H1 (cell line): ENCODE results near the gene RNF2. TPM values are rescaled to one million over a fixed set of nuclear protein-coding genes. Genes with fewer than 3 reads are reported as not detected.

ENCODE experiments used
- CBX5 ChIP-seq: fragments of 300-800, 300-1000 bp; sonication (generic); IDR thresholded peaks from 2 replicates; pipeline ENCODE4 v1.7.1; 2016; ENCODE audit warnings: antibody characterized with exemption, low read length, low read depth
- CTBP2 ChIP-seq: IDR thresholded peaks from 2 replicates; pipeline ENCODE4 v1.7.0; 2011; ENCODE audit warnings: borderline replicate concordance, mild to moderate bottlenecking, moderate library complexity, mixed read lengths, low read length; ENCODE audit not compliant: insufficient read depth, insufficient read length
- GTF2F1 ChIP-seq: IDR thresholded peaks from 2 replicates; pipeline ENCODE4 v1.6.1; 2012; ENCODE audit warnings: low read depth, low read length, improper control_type of control experiment, borderline replicate concordance
- SAP30 ChIP-seq: fragments of 300-600 bp; sonication (generic); IDR thresholded peaks from 2 replicates; pipeline ENCODE4 v1.7.1; 2012; ENCODE audit warnings: low read length, moderate library complexity, mild to moderate bottlenecking, inconsistent platforms; ENCODE audit not compliant: insufficient read depth, insufficient replicate concordance
- SIRT6 ChIP-seq: IDR thresholded peaks from one replicate; pipeline ENCODE4 v1.7.1; 2012; ENCODE audit warnings: low read length, inconsistent platforms
- SUZ12 ChIP-seq: fragments of 200-600 bp; sonication (generic); IDR thresholded peaks from 2 replicates; pipeline ENCODE4 v1.6.1; 2012; ENCODE audit warnings: mild to moderate bottlenecking, inconsistent platforms, low read length, moderate library complexity, mixed read lengths
- polyA plus RNA-seq, 7 experiments: library from polyadenylated mRNA; depleted of rRNA in 3 of 7; stranded (reverse) in 5 of 7; unstranded in 2 of 7; fragments of >200 nt in 5 of 7; fragments of 200-250 nt in 2 of 7; gene quantifications; 1 replicate in 5 of 7; 2 replicates in 1 of 7; 4 replicates in 1 of 7; pipeline versions ENCODE4 v1.2.1 to v1.2.3, GENCODE V29; 2011 to 2013; ENCODE audit warnings: missing spikeins in 2 of 7, mixed read lengths in 2 of 7
- total RNA-seq: library from RNA; stranded (reverse); fragmentation: NEBNext Ultra II Directional; extraction: Animal tissue kit (Norgen Biotek cat#: 25700); gene quantifications from 2 replicates; pipeline ENCODE4 v1.2.1, GENCODE V29; 2021
- TF ChIP-seq, protein P1 (sequence below): fragments of 300-600 bp; sonication (generic); IDR thresholded peaks from 2 replicates; pipeline ENCODE4 v1.7.1; 2012; ENCODE audit warnings: low read length, moderate library complexity, mild to moderate bottlenecking, inconsistent platforms; ENCODE audit not compliant: insufficient replicate concordance
- TF ChIP-seq, protein P2 (sequence below): IDR thresholded peaks from 2 replicates; pipeline ENCODE4 v1.6.1; 2011; ENCODE audit warnings: low read depth, mild to moderate bottlenecking, low read length; ENCODE audit not compliant: insufficient read depth

Gene RNF2
- total and polyA plus RNA-seq, 2 of the 8 experiments (the other 6 are each of a cell fraction or from before 2014, with no cell fraction given): 28.9 to 58.9 TPM

DNA sequence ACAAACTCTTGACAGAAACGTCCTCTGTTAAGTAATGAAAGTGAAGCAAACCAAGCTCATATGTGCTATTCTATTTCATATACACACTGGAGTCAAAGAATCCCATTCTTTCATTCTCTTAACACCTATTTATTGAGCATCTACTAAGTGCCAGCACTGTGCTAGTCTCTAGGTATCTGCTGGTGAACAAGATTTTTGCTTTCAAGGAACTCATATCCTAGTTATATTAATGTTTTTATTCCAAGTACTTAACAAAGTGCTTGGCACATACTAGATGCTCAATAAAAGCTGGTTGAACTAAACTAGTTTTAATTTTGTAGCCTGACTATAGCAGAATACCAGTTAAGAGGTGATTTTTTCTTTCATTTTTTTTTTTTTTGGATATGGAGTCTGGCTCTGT lies 3.6 kb upstream of the RNF2 start (continued):
- TF ChIP-seq, protein P1, sequence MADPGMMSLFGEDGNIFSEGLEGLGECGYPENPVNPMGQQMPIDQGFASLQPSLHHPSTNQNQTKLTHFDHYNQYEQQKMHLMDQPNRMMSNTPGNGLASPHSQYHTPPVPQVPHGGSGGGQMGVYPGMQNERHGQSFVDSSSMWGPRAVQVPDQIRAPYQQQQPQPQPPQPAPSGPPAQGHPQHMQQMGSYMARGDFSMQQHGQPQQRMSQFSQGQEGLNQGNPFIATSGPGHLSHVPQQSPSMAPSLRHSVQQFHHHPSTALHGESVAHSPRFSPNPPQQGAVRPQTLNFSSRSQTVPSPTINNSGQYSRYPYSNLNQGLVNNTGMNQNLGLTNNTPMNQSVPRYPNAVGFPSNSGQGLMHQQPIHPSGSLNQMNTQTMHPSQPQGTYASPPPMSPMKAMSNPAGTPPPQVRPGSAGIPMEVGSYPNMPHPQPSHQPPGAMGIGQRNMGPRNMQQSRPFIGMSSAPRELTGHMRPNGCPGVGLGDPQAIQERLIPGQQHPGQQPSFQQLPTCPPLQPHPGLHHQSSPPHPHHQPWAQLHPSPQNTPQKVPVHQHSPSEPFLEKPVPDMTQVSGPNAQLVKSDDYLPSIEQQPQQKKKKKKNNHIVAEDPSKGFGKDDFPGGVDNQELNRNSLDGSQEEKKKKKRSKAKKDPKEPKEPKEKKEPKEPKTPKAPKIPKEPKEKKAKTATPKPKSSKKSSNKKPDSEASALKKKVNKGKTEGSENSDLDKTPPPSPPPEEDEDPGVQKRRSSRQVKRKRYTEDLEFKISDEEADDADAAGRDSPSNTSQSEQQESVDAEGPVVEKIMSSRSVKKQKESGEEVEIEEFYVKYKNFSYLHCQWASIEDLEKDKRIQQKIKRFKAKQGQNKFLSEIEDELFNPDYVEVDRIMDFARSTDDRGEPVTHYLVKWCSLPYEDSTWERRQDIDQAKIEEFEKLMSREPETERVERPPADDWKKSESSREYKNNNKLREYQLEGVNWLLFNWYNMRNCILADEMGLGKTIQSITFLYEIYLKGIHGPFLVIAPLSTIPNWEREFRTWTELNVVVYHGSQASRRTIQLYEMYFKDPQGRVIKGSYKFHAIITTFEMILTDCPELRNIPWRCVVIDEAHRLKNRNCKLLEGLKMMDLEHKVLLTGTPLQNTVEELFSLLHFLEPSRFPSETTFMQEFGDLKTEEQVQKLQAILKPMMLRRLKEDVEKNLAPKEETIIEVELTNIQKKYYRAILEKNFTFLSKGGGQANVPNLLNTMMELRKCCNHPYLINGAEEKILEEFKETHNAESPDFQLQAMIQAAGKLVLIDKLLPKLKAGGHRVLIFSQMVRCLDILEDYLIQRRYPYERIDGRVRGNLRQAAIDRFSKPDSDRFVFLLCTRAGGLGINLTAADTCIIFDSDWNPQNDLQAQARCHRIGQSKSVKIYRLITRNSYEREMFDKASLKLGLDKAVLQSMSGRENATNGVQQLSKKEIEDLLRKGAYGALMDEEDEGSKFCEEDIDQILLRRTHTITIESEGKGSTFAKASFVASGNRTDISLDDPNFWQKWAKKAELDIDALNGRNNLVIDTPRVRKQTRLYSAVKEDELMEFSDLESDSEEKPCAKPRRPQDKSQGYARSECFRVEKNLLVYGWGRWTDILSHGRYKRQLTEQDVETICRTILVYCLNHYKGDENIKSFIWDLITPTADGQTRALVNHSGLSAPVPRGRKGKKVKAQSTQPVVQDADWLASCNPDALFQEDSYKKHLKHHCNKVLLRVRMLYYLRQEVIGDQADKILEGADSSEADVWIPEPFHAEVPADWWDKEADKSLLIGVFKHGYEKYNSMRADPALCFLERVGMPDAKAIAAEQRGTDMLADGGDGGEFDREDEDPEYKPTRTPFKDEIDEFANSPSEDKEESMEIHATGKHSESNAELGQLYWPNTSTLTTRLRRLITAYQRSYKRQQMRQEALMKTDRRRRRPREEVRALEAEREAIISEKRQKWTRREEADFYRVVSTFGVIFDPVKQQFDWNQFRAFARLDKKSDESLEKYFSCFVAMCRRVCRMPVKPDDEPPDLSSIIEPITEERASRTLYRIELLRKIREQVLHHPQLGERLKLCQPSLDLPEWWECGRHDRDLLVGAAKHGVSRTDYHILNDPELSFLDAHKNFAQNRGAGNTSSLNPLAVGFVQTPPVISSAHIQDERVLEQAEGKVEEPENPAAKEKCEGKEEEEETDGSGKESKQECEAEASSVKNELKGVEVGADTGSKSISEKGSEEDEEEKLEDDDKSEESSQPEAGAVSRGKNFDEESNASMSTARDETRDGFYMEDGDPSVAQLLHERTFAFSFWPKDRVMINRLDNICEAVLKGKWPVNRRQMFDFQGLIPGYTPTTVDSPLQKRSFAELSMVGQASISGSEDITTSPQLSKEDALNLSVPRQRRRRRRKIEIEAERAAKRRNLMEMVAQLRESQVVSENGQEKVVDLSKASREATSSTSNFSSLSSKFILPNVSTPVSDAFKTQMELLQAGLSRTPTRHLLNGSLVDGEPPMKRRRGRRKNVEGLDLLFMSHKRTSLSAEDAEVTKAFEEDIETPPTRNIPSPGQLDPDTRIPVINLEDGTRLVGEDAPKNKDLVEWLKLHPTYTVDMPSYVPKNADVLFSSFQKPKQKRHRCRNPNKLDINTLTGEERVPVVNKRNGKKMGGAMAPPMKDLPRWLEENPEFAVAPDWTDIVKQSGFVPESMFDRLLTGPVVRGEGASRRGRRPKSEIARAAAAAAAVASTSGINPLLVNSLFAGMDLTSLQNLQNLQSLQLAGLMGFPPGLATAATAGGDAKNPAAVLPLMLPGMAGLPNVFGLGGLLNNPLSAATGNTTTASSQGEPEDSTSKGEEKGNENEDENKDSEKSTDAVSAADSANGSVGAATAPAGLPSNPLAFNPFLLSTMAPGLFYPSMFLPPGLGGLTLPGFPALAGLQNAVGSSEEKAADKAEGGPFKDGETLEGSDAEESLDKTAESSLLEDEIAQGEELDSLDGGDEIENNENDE: no peak
- TF ChIP-seq SUZ12 (no peak), CTBP2 (no peak), CBX5 (no peak), SAP30 (no peak), SIRT6 (no peak), GTF2F1 (no peak)
- TF ChIP-seq, protein P2, sequence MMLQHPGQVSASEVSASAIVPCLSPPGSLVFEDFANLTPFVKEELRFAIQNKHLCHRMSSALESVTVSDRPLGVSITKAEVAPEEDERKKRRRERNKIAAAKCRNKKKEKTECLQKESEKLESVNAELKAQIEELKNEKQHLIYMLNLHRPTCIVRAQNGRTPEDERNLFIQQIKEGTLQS: no peak
